Fibroblast of upper back skin (primary cell): ENCODE measurements around the gene RPP21.
A peak's percentile ranks its signal among the peaks of the same experiment; 100 is the strongest.
"Not testable (repeated sequence)": the region's sequence is repeated elsewhere in the genome, so short reads cannot be mapped to it uniquely, and the experiment has no call there.

Experiments used
- DNase-seq: peaks from one replicate; pipeline ENCODE4 v3.0.0-alpha.2; 2013

The RPP21 gene

DNA sequence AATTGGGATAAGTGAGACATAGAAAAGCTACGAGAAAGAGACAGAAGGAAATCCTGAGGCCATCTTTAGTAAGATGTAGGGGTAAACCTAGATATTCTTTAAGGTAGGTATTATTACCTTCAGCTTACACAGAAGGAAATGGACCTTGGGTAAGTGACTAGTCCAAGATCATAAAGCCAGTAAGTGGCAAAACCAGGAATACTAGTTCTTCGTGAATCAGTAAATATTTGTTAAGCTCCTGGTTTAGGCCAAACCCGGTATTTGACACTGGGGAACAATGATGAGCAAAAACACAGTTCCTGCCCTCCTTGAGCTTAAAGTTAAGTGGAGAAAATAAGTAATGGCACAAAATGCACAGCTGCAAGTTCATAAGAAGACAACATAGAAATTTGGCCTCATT is 13.0 kb upstream of the RPP21 start:
- no peak for DNase-seq

DNA sequence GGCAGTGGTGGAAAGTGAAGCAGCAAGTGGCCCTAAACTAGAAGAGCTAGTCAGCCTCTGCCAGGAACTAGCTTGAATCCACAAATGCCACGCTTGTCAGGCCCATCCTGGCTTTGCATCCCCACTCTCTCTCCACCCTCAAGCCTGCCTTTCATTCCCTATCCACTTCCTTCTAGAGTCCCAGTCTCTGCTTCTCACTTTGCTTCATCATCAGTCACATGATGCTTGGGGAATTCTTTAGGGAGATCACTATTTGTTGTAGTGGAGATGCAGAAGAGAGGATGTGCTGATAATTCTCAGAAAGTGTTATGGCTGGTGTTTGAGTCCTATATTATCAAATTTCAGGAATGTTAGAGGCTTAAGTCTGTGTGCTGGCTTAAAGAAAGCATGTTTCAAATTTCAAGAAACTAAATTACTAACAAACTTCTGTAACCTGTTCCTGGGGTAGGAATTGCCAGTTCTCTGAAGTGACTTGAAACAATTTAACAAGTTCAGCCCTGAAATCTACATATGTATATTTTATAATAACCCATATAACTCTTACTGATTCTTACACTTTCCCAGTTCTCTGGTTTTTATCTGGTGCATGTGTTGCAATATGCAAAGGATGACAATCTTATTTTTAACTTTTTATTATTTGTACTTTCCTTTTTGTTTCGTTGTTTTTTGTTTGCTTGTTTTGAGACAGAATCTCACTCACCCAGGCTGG is 10.7 kb upstream of the RPP21 start:
- DNase-seq: no peak

DNA sequence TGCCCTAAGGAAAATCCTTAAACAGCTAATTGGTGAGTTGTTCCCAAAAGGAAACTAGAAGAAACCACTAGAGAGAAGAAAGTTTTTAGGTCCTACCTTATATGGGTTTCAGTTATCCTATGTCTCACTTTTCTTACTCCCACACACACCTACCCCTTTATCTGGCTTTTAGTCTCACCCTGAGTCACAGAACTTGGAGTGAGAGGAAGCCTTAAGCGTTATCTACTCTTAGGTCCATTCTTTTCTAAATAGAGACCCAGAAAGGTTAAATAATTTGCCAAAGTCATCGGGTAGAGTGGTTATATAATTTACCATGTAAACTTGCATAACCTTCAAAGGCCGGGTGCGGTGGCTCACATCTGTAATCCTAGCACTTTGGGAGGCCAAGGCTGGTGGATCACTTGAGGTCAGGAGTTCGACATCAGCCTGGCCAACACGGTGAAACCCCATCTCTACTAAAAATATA is 4.3 kb upstream of the RPP21 start:
- no peak for DNase-seq

DNA sequence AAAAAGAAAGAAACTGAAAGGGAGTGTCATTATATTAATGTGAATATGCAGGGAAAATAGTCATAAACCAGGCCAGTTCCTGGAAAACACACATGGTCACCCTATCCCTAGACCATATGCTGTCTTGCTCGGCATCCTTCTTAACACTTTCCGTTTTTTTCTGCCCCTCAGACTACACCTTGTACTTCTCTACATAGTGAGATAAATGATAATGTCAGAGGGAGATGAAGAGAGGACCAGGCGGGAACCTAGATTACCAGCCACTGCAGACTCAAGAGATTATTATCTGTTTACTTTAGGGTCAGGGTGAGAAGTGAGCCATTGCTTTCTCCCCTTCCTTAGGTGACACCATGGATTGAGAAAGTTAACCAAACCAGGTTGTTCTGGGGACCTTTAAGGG is 3.7 kb upstream of the RPP21 start:
- DNase-seq: no peak

DNA sequence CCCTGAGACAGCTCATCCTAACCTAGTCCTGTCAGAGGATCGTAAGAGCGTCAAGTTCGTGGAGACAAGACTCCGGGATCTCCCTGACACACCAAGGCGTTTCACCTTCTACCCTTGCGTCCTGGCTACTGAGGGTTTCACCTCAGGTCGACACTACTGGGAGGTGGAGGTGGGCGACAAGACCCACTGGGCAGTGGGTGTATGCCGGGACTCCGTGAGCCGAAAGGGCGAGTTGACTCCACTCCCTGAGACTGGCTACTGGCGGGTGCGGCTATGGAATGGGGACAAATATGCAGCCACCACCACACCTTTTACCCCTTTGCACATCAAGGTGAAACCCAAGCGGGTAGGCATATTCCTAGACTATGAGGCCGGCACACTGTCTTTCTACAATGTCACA is 3.2 kb upstream of the RPP21 start:
- DNase-seq: no peak

DNA sequence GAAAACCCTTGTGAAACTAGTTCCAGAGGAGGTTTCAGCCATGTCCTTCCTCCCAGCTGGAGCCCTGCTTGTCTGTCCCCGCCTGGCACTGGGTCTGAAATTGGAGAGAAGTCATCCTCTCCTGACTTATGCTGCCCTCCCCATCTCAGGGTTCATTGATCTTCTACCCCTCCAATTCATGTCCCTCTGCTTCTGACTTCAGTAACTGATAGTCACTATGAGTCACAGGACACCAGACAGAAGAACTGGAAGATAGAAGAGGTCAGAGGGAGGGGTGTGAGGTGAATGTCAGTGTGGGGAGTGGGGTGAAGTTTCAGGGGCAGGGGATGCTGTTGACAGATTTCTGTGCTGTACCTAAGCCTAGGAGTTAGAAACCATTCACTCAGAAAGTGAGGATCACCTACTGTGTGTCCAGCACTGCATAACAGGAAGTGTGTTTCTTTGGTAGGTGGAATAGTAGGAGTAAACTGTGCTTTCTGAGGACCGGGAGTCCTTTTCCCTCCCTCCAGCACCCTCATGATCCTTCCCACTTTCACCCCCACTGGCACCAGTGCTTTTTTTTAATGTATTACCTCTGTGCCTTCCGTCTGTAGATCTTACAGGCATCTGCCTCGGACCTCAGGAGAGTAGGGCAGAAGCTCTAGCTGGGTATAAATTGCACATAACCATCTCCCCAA is 627 bp upstream of the RPP21 start:
- no peak for DNase-seq

DNA sequence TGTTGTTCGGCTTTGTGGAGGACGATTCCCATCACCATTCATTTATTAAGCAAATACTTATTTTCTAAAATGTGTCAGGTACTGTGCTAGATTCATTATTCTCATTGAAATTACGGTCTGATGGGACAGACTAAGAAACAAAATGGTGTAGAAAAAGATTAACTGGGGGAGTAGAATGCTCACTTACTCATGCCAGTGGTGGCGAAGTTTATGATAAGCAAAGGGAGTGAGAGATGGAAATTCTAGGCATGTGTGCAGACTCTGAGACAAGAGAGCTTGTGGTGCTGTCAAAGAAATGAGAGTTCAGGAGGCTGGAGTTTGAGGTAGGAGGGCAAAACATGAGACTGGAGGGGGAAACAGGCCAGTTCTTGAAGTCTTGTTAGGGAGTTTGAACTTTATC is 896 bp downstream of the RPP21 start:
- DNase-seq: no peak

DNA sequence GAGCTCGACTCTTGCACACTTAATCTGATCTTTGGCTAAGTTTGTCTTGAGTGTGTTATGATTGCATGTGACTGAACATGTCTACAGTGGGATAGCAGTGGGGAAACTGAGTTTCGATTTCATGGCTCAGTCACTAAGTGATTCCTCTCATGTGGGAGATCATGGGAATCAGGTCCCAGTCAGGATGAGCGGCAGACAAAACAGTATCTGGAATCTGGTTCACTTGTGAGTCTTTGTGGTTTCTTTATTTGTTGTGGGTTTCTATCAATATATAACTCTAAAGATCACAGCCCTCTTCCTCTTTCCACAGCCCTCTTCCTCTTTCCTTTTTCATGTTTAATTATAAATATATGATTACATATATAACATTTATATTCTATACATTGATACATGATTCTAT is 4.0 kb downstream of the RPP21 start:
- no peak for DNase-seq

DNA sequence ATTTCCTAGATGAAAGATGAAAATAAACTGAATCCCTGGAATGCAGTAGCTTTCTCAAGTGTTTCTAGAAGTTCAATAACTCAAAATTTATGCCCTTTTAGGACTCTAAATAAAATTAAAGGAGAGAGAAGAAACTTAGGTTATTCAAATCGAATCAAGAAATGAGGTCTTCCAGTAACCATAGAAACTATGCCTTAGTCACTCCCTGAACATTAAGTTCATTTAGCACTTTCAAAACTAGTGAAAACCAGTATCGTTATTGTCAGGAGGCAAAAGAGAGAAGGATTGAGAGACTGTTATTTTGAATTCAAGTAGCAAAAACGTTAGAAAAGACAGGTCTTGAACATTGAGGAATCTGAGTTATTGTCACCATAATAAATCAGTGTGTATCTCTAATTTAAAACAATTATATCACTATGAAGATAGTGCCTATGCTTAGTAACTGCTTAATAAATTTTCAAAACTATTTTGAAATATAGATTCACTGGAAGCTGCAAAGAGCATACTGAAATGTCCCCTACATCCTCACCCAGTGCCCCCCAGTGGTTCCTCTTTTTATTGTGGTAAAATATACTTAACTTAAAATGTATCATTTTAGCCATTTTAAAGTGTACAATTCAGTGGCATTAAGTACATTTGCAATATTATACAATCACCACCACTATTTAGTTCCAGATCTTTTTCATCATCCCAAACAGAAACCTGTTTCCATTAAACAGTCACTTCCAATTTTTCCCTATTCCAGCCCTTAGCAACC is 4.6 kb downstream of the RPP21 start:
- no peak for DNase-seq

DNA sequence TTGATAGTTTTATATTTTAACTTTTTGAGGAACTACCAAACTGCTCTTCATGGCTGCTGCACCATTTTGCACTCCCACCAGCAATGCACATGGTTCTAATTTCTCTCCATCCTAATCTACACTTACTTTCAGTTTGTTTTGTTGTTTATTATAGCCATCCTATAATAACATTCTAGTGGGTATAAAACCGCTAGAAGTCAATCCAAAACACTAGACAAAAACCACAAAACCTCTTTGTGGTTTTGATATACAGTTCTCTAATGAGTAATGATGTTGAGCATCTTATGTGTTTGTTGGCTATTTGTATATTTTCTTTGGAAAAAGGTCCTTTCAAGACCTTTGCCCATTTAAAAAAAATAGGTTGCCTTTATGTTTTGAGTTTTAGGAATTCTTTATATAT is 5.6 kb downstream of the RPP21 start:
- DNase-seq: no peak

DNA sequence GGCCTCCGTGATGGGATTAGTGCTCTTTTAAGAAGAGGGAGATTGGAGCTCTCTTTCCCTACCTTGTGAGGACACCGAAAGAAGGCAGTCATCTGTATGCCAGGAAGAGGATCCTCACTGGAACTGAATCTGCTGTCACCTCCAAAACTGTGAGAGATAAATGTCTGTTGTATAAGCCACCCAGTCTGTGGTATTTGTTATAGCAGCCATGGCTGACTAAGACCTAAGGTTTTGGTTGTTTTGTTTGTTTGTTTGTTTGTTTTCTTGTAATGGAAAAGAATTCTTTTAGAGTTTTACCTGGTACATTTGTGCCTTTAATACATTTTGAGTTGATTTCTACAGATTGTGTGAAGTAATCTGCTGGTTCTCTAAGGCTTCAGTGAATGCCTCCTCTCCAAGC is 7.6 kb downstream of the RPP21 start:
- no peak for DNase-seq

DNA sequence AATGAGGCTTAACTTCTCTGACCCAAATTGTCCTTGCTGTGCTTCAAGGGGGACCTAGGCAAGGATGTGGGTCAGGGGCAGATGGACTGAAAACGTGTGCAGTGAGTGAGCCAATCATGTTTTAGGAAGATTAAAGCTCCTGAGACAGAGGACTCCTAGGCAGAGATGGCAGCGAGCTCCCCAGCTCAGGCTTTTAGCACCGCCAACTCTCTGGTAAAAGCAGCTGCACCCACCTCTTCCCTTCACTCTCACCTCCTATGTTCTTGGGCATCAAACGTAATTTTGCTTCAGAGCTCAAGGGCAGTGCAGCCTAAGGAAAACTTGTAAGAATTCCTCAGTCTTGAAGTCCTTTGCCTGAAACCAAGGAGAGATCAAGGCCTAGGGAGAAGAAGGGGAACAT is 10.3 kb downstream of the RPP21 start:
- no peak for DNase-seq

DNA sequence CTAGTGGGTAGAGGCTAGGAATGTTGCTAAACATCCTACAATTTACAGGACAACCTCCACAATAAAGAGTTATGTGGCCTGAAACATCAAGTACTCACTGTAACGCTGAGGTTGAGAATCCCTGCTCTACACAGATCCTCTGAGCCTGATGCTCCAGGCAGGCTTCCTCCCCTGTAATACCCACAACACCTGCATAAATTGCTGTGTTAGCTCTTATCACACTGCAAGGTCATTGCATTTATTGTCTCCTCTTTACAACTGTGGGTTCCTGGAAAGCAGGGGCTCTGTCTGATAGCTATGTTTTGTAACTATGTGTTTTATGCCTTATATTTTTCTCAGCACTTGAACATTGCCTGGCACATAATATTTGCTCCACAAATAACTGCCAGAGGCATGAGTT is 11.6 kb downstream of the RPP21 start:
- DNase-seq: no peak

DNA sequence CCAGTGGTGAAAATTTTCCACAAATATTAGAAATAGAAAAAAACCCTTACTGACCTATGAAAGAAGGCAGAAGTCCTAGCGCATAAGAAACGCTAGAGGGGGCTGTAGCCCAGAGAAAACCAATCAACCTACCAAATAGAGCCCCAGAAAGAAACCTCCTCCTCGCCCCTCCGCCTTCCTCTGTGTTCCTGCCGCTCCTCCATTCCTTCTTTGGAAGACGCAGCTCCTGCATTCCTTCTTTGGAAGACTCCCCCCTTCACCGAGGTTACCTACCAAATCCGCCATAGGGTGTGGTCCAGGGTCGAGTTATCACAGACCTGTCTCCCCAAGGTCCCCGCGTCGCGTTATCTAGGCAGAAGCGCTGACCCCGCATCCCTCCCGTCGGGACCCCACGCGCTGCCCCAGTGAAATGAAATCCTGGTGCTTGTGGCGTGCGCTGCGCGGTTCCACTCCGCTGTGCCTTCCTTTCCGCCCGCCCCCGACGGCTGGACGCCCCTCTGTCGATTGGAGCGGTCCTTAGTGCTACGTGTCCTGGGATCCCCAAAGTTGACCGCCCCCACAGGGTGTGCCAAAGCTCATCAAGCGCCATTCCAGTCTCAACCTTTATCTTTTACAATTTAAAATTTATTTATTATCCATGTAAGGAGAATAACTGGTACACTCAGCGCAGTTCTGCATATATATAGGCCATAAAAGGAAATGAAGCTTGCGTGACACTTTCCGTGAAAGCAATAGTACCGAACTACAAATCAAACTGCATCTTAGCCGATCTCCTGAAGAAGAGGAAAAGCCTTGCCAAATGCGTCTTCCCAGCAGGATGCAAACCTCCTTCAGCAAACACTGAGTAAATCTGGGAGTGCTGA is 13.0 kb downstream of the RPP21 start:
- DNase-seq: peak; percentile 78

DNA sequence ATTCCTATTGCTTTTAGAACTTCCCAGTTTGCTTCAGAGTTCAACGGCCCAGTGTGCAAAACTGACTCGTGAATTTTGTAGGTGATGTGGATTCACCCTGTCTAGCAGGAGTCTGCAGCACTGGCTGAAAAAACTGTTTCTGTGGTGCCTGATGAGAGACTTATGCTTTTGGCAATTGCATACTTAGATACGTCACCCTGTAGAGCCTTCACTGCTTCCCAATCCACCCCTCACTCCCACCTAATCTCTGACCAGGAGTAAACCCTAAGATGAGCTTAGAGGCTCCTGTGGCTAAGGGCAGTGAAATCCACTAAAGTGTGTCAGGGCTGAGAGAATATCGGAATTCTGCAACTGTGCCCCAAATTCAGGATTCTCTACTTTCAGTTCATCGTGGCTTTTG is 14.3 kb downstream of the RPP21 start:
- DNase-seq: no peak

DNA sequence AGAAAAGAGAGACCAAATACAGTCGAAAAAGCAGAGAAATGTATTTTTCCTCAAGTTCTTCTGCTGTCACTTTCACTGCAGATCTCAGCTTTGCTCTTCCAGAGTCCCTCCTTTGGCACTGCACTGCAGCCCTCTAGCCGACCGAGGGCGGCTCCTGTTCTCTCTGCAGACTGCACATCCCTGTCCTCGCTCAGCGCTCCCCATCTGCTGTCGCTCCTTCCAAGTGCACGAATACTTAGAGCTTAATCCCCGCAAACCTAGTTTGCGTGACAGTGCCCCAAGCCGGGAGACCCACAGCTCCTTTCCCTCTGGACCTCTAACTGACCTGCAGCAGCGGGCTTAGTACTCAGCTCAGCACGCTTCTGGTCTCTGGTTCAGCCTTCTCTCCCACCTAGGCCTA is 15.2 kb downstream of the RPP21 start:
- DNase-seq: no peak

DNA sequence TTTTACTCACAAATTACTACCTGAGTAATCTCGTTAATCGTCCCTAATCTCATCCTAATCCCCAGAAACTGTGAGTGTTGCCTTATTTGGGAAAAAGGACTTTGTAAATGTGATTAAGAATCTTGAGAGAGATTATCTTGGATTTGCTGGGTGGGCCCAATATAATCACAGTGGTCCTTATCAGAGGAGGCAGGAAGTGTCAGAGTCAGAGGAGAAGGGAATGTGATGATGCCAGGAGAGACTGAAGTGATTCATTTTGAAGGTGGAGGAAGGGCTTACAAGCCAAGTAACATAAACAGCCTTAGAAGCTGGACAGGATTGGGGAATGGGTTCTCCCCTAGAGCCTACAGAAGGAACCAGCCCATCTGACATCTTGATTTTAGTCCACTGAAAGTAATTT is 16.7 kb downstream of the RPP21 start:
- DNase-seq: no peak

DNA sequence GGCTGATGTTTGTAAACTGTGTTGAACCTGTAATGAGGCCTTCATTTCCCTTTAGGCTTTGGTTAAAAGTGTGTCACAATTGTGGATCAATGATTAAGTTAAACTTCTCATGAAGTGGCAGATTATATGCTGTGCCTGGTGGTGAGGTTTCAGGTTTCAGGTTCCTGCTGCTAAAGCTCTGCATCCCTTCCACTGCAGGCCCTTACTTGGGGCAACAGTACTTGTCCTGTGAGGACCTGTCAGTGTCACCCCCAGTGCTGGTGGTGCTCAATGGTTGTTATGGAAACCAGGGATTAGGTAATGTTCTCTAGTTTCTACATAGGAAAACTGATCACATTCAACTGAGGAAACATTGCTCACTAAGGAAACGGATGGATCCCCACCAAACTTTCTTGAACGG is 18.5 kb downstream of the RPP21 start:
- DNase-seq: no peak

DNA sequence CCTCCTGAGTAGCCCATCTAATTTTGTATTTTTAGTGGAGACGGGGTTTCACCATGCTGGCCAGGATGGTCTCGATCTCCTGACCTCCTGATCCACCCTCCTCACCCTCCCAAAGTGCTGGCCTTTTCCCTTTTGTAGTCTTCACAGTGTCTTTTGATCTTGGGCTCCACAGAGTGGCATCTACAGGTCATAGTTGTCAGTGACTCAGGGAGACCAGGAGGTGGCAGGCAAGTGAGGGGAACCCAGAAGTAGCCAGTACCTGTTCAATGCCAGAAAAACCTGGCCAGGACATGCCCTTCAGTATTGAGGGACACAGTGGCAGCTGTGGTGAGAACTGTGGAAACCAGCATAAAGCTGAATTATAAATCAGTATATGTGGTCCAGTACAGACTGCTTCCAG is 19.6 kb downstream of the RPP21 start:
- DNase-seq: no peak

DNA sequence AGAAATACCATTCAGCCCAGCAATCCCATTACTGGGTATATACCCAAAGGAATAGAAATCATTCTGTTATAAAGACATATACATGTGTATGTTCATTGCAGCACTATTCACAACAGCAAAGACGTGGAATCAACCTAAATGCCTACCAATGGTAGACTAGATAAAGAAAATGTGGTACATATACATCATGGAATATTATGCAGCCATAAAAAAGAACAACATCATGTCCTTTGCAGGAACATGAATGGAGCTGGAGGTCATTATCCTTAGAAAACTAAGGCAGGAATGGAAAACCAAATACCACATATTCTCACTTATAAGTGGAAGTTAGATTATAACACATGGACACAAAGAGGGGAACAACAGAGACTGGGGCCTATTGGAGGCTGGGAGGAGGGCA is 24.3 kb downstream of the RPP21 start:
- DNase-seq: not testable (repeated sequence)

DNA sequence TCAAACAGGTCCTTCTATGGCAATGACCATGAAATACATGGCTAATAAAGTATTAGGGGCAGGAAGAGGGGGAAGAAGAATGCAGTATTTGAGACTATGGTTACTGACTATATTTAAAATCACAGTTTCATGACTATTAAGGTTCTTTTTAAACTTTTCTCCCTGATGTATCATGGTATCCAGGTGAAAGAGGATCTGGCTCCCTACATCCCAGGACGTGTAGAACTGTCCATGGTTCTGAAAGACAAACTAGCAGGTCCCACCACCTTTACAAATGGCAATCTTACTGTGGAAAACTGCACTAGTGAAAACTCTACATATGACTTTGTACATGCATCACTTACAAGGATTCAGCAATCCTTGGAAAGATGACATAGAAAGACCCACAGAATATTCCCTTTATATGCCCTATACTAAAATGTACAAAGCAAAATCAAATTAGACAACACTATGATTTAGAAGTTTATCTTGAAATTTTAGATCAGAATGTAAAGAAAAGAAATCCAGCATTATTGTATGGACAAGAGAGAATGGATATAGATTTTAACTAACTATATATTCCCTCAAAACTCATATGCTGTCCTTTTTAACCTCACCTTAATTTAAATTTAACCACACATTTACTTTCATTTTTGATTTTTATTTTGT is 33.5 kb downstream of the RPP21 start:
- peak; percentile 21 for DNase-seq

DNA sequence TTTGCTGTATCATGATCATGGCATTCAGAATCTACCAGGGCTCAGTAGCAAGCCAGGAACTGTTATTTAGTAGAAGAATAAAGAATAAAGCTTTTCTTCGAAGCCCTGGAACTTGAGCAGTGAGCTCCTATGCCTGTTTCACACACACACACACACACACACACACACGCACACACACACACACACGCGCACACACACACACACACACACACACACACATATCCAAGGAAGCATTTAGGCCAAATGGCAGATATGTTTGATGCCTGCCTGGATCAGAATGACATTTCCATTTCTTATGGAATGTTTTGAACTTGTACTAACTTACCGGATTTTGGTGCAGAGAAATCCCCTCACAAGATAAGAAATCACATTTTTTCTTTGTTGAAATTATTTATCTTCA is 35.5 kb downstream of the RPP21 start:
- DNase-seq: no peak

DNA sequence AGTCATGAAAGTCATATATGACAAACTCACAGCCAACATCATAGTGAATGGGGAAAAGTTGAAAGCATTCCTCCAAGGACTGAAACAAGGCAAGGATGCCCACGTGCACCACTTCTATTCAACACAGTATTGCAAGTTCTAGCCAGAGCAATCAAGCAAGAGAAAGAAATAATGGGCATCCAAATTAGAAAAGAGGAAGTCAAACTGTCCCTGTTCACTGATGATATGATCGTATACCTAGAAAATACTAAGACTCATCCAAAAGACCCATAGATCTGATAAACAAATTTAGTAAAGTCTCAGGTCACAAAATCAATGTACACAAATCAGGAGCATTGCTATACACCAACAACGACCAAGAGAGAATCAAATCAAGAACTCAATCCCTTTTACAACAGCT is 41.2 kb downstream of the RPP21 start:
- no peak for DNase-seq
